ENCODE measurements around the gene RNF212. TPM values are rescaled to one million over a fixed set of nuclear protein-coding genes. Genes with fewer than 3 reads are reported as not detected.

Gene RNF212
- total RNA-seq, 1 donor from 2014 or later = not detected

DNA sequence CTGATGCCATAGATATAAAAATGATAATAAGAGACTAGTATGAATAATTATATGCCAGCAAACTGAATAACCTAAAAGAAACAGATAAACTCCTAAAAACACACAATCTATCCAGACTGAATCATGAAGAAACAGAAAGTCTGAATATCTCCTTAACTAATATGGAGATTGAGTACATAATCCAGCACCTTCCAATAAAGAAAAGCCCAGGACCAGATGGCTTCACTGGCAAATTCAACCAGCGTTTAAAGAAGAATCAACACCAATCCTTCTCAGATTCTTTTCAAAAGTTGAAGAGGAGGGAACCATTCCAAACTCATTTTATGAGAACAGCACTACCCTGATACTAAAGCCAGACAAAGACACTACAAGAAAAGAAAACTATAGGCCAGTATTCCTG is 26.5 kb upstream of the RNF212 start:
- DNase-seq (ENCODE audit: low spot score in 2 of 2) = no peak
- no peaks in the 10 kb centered on the region for H3K9me3 ChIP-seq
- H3K36me3 ChIP-seq = no peaks in the 10 kb centered on the region
- H3K4me3 ChIP-seq = no peak overlapping the region
- intact Hi-C loops (cut with DNase I) = no loop called here
- TF ChIP-seq, protein P1, sequence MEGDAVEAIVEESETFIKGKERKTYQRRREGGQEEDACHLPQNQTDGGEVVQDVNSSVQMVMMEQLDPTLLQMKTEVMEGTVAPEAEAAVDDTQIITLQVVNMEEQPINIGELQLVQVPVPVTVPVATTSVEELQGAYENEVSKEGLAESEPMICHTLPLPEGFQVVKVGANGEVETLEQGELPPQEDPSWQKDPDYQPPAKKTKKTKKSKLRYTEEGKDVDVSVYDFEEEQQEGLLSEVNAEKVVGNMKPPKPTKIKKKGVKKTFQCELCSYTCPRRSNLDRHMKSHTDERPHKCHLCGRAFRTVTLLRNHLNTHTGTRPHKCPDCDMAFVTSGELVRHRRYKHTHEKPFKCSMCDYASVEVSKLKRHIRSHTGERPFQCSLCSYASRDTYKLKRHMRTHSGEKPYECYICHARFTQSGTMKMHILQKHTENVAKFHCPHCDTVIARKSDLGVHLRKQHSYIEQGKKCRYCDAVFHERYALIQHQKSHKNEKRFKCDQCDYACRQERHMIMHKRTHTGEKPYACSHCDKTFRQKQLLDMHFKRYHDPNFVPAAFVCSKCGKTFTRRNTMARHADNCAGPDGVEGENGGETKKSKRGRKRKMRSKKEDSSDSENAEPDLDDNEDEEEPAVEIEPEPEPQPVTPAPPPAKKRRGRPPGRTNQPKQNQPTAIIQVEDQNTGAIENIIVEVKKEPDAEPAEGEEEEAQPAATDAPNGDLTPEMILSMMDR (IDR thresholded peaks at IDR 0.05) = no peak
- no peaks in the 10 kb centered on the region for H3K4me1 ChIP-seq
- no peaks in the 10 kb centered on the region for H3K27me3 ChIP-seq
- H3K27ac ChIP-seq = no peak overlapping the region

DNA sequence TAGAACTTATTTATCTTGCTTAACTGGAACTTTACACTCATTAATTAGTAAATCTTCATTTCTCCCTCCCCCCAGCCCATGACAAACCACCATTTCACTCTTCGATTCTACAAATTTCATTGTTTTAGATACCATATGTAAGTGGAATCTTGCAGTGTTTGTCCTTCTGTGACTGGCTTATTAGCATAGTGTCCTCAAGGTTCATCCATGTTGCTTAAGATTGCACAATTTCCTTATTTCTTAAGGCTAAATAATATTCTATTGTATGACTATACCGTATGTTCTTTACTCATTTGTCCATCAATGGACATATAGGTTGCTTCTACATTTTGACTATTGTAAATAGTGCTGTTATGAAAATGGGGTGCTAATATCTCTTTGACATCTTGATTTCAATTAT is 24.5 kb upstream of the RNF212 start:
- Histone ChIP-seq H3K27me3 (no peaks in the 10 kb centered on the region), H3K9me3 (no peaks in the 10 kb centered on the region), H3K27ac (no peak overlapping the region), H3K4me3 (no peak overlapping the region), H3K4me1 (no peaks in the 10 kb centered on the region), H3K36me3 (no peaks in the 10 kb centered on the region)
- TF ChIP-seq, protein P1 (IDR thresholded peaks at IDR 0.05) = no peak
- intact Hi-C loops (cut with DNase I) = no loop called here
- DNase-seq (ENCODE audit: low spot score in 2 of 2) = no peak

DNA sequence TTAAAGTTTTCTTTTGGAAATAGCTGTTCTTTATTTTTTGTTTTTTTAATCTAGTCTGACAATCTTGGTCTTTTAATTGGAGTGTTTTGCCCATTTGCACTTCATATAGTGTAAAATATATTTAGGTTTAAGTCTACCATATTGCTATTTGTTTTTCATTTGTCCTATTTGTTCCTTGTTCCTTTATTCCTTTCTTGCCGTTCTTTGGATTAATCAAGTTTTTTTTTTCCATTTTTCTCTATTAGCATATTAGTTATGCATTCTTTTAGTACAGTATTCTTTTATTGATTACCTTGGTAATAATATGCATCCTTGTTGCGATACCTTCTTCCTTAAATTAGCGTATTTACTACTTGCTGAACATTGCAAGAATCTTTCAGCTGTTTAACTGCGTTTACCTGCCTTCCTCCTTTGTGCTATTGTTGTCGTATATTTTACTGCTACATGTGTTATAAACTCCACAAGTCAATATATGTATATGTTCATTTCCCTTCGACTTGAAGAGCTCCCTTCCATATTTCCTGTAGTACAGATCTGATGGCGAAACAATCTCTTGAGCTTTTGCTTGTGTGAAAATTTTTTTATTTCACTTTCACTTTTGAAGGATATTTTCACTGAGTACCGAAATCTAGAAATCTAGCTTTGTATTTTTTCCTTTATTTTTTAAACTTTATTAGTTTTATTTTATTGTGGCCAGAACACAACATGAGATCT is 23.9 kb upstream of the RNF212 start:
- H3K9me3 ChIP-seq = no peaks in the 10 kb centered on the region
- H3K4me1 ChIP-seq = no peaks in the 10 kb centered on the region
- no peak overlapping the region for H3K4me3 ChIP-seq
- no peaks in the 10 kb centered on the region for H3K27me3 ChIP-seq
- no peak overlapping the region for H3K27ac ChIP-seq
- H3K36me3 ChIP-seq = no peaks in the 10 kb centered on the region
- intact Hi-C loops (cut with DNase I) = no loop called here
- DNase-seq (ENCODE audit: low spot score in 2 of 2) = no peak
- TF ChIP-seq, protein P1 (IDR thresholded peaks at IDR 0.05) = no peak

DNA sequence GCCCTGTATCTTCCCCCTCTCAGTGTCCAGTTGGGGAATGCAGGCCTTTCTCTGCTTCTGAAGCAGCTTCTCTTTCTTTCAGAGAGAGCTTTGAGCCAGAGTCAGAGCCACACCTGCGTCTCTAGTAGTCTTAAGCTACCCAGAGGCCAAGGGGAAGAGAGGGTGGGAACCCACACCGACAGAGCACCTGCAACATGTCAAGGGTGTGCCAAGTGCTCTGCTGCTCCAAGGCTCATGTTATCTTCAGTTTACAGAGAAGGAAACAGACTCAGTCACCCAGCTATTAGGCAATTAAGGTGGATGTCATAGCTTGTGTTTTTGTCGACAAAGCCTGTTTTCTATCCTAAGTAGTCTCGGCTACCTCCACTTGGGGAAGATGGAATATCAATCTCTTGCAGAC is 22.7 kb upstream of the RNF212 start:
- intact Hi-C loops (cut with DNase I) = no loop called here

DNA sequence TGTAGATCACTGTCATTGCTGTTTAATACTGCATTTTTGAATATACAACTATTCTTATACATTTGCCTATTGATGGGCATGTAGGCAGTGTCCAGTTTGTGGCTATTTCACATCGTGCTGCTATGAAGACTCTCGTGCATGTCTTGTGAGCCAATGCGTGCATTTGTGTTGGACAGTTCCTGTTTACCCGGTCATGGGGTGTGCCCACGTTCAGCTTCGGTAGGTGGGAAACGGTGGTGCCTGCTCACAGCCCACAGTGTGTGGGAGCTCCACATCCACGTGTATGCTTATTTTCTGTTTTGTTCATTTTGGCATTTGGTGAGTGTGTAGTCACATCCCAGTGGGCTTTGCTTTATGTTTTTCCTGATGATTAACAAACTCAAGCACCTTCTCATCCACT is 19.7 kb upstream of the RNF212 start:
- Histone ChIP-seq H3K4me1 (no peaks in the 10 kb centered on the region), H3K27ac (no peak overlapping the region), H3K27me3 (no peaks in the 10 kb centered on the region), H3K36me3 (no peaks in the 10 kb centered on the region), H3K9me3 (no peaks in the 10 kb centered on the region), H3K4me3 (no peak overlapping the region)
- intact Hi-C loops (cut with DNase I) = no loop called here
- TF ChIP-seq, protein P1 (IDR thresholded peaks at IDR 0.05) = no peak
- no peak for DNase-seq (ENCODE audit: low spot score in 2 of 2)

More for the DNA sequence above, 22.7 kb upstream of the RNF212 start:
- H3K27me3 ChIP-seq = no peaks in the 10 kb centered on the region
- H3K9me3 ChIP-seq = no peaks in the 10 kb centered on the region
- H3K4me3 ChIP-seq = no peak overlapping the region
- no peak for DNase-seq (ENCODE audit: low spot score in 2 of 2)
- H3K27ac ChIP-seq = no peak overlapping the region
- TF ChIP-seq, protein P1 (IDR thresholded peaks at IDR 0.05) = no peak
- H3K36me3 ChIP-seq = no peaks in the 10 kb centered on the region
- no peaks in the 10 kb centered on the region for H3K4me1 ChIP-seq
